Stimulated activated CD4-positive, alpha-beta T cell treated with anti-CD3 and anti-CD28 coated beads, Interleukin-2, amount 100 ng/mL, for 24 hours (primary cell): ENCODE results near the gene PRKG1.
"Not testable (repeated sequence)": the region's sequence is repeated elsewhere in the genome, so short reads cannot be mapped to it uniquely, and the experiment has no call there.

ENCODE experiments used
- DNase-seq, 2 donors: peaks; one replicate each; pipeline ENCODE4 v3.0.0-alpha.2; 2020

The PRKG1 gene

GRCh38 chr10:52111101-52111891 lies 1037.0 kb downstream of the PRKG1 start:
- no peak for DNase-seq

GRCh38 chr10:52115823-52116222 lies 1041.5 kb downstream of the PRKG1 start:
- DNase-seq, result no peak

DNA sequence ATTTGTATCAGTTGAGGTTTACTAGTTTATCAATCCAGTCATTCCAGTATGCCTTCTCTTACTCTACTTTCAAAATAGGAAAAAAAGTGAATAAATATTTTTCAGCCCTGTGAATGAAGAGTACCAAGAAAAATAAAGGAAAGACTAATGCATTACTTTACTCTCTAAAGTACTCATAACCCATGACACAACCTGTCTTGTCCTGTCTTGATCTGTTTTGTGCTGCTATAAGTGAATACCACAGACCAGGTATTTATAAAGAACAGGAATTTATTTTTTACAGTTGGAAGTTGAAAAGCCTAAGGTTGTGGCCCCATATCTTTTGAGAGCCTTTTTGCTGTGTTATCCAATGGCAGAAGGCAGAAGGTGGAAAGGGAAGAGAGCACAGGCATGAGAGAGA lies 1045.2 kb downstream of the PRKG1 start:
- no peak for DNase-seq

- no peak for DNase-seq
Measured at GRCh38 chr10:52121688-52122087, 1047.4 kb downstream of the PRKG1 start.

DNA sequence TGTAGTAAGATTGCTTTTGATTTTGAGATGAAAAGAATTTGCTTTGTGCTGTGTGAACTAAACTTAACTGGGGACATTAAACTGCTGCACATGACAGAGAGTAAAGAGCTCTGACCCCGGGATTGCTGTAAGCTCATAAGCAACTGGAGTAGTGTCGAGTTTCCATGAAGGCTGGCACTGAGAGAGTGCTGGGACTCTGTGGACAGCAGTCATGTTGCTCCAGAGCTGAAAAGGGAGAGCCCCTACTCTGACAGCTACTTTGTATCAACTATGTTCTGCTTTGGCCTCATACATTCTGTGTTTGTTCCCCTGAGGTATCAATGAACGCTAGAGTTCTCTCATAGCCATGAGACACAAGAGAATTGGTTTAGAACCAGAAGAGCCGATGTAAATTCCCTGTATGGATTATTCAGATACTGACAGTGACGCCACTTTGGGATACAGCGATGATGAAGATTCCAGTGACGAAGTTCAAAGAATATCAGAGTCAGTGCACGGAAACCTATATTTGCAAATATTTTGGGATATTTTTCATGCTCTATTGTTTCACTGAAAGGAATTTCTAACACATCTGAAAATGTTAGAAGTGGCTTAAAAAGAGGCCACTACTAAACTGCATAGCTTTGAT lies 1053.9 kb downstream of the PRKG1 start:
- DNase-seq, result no peak

GRCh38 chr10:52129410-52130178 lies 1055.3 kb downstream of the PRKG1 start:
- no peak for DNase-seq

DNA sequence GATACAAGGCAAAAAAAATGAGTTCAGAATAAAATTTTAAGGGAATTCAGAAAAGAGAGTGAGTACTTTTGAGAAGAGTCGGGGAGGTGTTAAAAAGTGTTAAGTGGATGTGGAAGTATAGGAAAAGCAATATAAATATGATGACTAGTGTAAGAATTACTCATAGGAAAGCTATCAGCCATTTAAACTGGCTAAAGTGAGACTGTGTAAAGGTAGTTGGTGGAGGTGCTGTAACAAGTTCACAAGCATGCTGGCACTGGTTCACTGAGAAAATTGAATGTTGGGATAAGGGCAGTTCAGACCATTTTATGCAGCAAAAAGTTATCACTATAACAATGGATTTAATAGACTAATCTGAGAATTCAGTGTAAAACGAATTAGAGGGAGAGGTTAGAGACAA lies 1060.8 kb downstream of the PRKG1 start:
- DNase-seq, result no peak

DNA sequence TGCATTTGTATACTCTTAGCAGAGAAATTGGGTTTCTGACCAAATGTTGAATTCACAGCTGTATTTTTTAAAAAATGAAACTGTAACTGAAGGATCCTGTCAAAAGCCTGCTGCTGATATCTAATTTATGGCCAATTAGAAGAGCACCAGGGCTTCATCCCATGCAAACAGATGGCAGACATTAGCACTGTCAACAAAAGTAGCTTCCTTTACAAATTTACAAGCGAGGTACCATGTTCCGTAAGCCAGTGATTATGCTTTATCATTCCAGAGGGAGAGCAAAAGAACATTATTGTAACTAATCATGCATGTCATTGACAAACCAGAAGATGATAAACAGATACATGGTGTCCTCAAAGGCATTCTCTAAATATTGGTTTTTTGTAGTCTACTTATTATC lies 1062.6 kb downstream of the PRKG1 start:
- DNase-seq, result no peak

GRCh38 chr10:52143338-52143737 lies 1069.1 kb downstream of the PRKG1 start:
- no peak for DNase-seq

DNA sequence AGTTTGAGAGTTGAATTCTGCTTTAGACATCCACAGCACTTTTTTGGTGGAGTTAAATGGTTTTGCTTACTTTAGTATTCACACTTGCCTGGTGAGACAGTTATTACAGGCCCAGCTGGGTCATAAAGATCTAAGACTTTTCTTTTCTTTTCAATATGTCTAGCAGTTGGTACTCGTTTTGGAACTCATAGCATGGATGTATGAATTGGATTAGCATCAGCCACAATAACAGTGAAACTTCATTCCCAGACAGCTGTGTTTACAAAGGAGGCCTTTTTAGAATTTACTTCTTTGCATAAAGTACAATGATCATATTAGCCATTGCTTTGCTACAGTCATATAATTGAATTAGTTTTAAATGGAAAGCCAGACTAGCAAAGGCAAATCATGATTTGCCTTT lies 1071.3 kb downstream of the PRKG1 start:
- DNase-seq, result no peak

- DNase-seq, result no peak
Measured at GRCh38 chr10:52146766-52147165, 1072.5 kb downstream of the PRKG1 start.

GRCh38 chr10:52170776-52171175 lies 1096.5 kb downstream of the PRKG1 start:
- DNase-seq, result no peak

DNA sequence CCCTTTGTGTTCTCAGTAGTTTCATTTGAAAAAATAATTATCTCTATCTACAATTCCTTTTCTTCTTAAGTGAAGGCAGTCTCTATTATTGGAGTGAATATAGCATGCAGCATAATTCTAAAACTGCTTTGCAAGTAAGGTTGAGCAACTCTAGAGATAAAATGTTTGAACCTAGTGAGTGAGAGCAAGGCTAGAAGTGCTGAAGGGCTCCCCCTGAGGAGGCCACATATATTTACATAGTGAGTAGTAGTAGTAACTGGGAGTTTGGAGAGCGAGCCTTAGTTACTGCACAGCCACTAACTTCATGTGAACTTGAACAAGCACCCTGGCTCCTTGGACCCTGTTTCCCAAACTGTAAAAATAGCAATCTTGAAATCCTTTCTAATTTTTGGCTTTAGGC lies 1098.3 kb downstream of the PRKG1 start:
- DNase-seq, result no peak

- no peak for DNase-seq
Measured at GRCh38 chr10:52185256-52185655, 1111.0 kb downstream of the PRKG1 start.

- DNase-seq, result no peak
Measured at GRCh38 chr10:52187521-52188258, 1113.4 kb downstream of the PRKG1 start.

GRCh38 chr10:52191049-52191448 lies 1116.8 kb downstream of the PRKG1 start:
- no peak for DNase-seq

- DNase-seq, result no peak
Measured at GRCh38 chr10:52194191-52194590, 1119.9 kb downstream of the PRKG1 start.

DNA sequence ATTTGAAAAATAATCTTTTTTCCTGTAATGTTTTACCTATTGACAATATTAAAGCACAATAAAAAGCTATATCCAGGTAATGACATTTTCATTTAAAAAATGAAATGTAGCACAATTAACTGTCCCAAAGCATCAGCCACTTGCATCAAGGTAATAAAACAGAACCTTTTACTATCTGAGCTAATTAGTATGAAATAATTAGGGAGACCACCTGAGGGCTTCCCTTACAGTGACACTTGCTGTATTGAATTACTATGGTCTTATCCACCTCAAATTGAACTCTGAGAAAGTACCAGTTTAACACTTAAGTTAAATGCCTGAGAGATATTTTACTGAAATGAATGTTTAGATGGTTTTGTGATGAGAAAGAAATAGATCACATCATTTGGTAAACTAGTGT lies 1120.4 kb downstream of the PRKG1 start:
- DNase-seq, result no peak

- no peak for DNase-seq
Measured at GRCh38 chr10:52197098-52197497, 1122.8 kb downstream of the PRKG1 start.

DNA sequence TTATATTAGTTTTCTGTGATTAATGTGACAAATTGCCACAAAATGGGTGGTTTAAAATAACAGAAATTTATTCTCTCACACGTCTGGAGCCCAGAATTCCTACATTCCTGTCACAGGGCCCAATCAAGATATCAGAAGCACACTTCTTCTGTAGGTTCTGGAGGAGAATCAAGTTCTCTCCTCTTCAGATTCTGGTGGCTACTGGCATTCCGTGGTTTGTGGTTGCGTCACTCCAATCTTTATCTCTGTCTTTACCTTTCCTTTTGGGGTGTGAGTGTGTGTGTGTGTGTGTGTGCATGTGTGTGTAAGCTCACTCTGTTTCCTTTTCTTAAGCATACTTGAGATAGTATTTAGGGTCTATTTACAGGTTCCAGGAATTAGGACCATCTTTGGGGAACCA lies 1124.3 kb downstream of the PRKG1 start:
- DNase-seq, result no peak

DNA sequence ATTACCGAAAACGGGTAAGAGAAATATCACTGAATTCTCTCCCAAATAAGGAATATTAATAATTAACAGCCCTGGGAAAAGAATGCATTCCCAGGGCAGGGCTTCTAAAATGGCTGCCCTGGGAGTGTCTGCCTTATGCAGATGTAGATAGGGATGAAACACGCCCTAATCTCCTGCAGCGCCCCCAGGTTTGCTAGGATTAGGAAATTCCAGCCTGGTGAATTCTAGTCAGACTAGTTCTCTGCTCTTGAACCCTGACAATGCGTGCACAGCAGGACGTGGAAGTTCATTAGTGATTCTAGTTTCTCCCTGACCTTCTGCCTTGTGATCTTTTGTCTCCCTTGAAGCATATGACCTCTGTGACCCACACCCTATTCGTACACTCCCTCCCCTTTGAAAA lies 1130.6 kb downstream of the PRKG1 start:
- DNase-seq, result not testable (repeated sequence)

DNA sequence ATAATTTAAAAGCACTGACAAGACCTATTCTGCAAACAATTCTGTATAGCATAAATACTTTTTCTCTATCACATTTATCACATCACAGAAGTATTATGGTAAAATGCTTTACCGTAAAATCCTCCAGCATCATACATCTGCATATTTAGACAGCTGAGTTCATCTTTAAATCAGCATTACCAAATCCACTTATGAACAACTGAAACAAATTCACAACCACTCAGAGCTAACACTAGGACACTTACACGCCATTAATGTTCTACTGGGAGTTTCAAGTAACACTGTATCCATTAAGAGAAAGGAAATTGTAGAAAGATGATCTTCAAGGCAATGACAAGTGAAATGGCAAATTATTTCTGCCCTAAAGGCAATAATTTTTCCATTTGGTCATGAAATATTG lies 1134.1 kb downstream of the PRKG1 start:
- DNase-seq, result no peak

DNA sequence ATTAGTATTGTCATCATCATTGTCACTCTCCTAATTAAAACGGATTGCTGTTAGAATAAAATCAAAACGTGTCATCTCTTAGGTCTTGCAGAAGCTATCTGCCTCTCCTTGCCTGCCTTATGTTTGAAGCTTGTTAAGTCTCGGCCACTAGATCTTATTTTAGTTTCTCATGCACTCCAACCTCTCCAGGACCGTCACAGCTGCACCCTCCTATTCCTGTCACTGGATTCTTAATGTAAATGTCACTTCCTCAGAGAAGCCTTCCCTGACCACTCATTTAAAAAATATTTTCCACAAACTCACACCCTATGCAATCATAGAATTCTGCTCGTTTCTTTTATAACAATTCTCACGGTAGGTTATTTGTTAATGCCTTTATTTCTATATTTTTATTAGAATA lies 1135.9 kb downstream of the PRKG1 start:
- DNase-seq, result no peak
